HEK293 (cell line): ENCODE data around the gene TMEM184C.

Experiments
- CTCF ChIA-PET: fragments of 350-600 bp; formaldehyde crosslinking; extraction: SDS; loops from one replicate; lab custom pipeline; 2021; ENCODE audit warnings: antibody characterized with exemption; lab: Yijun Ruan, JAX
- POLR2A ChIA-PET: fragments of 300-600 bp; formaldehyde crosslinking; extraction: SDS; loops from one replicate; lab custom pipeline; 2020; ENCODE audit warnings: antibody characterized with exemption, inconsistent platforms; lab: Yijun Ruan, JAX
- H3K27ac ChIP-seq: fragments of 200-500 bp; sonication (Bioruptor generic); 2 replicates; pipeline ENCODE4 v1.5.1; 2014; ENCODE audit warnings: low read depth, low read length, control low read depth, inconsistent platforms; ENCODE audit errors: extremely low read depth
- H3K36me3 ChIP-seq, 2 experiments: fragments of 200-500 bp in 1 of 2; sonication (Bioruptor generic) in 1 of 2; 1 replicate in 1 of 2; 2 replicates in 1 of 2; pipeline ENCODE4 v1.5.1; 2014 to 2017; ENCODE audit warnings: inconsistent platforms in 2 of 2, low read length in 2 of 2; ENCODE audit not compliant: control insufficient read depth in 2 of 2, insufficient read depth in 1 of 2
- H3K4me1 ChIP-seq: fragments of 200-500 bp; sonication (Bioruptor generic); 2 replicates; pipeline ENCODE4 v1.5.1; 2014; ENCODE audit warnings: mild to moderate bottlenecking, low read length, inconsistent platforms; ENCODE audit not compliant: control insufficient read depth, insufficient read depth
- H3K4me3 ChIP-seq: 2 replicates; pipeline ENCODE4 v1.5.1; 2011; ENCODE audit warnings: low read depth, mild to moderate bottlenecking, control low read depth, low read length, moderate library complexity
- H3K9me3 ChIP-seq: fragments of 200-500 bp; sonication (Bioruptor generic); 2 replicates; pipeline ENCODE4 v1.5.1; 2014; ENCODE audit warnings: low read depth, low read length, inconsistent platforms; ENCODE audit not compliant: control insufficient read depth, insufficient read depth
- GLIS2 ChIP-seq: fragments of 450-650 bp; formaldehyde crosslinking; IDR thresholded peaks from 2 replicates; pipeline ENCODE4 v1.5.1; 2016; ENCODE audit warnings: missing biosample characterization, missing genetic modification characterization
- IKZF3 ChIP-seq: fragments of 450-650 bp; IDR thresholded peaks from 2 replicates; pipeline ENCODE4 v1.5.0; 2018; ENCODE audit warnings: missing biosample characterization, mild to moderate bottlenecking, missing genetic modification characterization, moderate library complexity
- SETDB1 ChIP-seq: IDR thresholded peaks from one replicate; pipeline ENCODE4 v1.6.1; 2017; ENCODE audit warnings: mild to moderate bottlenecking, low read length, moderate library complexity, mixed read lengths; ENCODE audit not compliant: insufficient read length
- ZBTB17 ChIP-seq: fragments of 450-650 bp; formaldehyde crosslinking; IDR thresholded peaks from 2 replicates; pipeline ENCODE4 v1.5.1; 2016; ENCODE audit warnings: missing biosample characterization, missing genetic modification characterization
- ZBTB21 ChIP-seq: fragments of 450-650 bp; formaldehyde crosslinking; IDR thresholded peaks from 2 replicates; pipeline ENCODE4 v1.5.1; 2017; ENCODE audit warnings: missing biosample characterization, missing genetic modification characterization
- ZBTB7A ChIP-seq: fragments of 450-650 bp; formaldehyde crosslinking; IDR thresholded peaks from 2 replicates; pipeline ENCODE4 v1.5.1; 2016; ENCODE audit warnings: low read depth, missing biosample characterization, missing genetic modification characterization
- ZFP37 ChIP-seq: fragments of 450-650 bp; formaldehyde crosslinking; IDR thresholded peaks from 2 replicates; pipeline ENCODE4 v1.5.1; 2016; ENCODE audit warnings: missing biosample characterization, missing genetic modification characterization
- ZNF133 ChIP-seq: fragments of 450-650 bp; formaldehyde crosslinking; IDR thresholded peaks from 2 replicates; pipeline ENCODE4 v1.5.1; 2016; ENCODE audit warnings: missing biosample characterization, missing genetic modification characterization
- ZNF174 ChIP-seq: fragments of 450-650 bp; formaldehyde crosslinking; IDR thresholded peaks from 2 replicates; pipeline ENCODE4 v1.5.0; 2017; ENCODE audit warnings: missing biosample characterization, mild to moderate bottlenecking, missing genetic modification characterization
- ZNF175 ChIP-seq: fragments of 450-650 bp; formaldehyde crosslinking; IDR thresholded peaks from 2 replicates; pipeline ENCODE4 v1.5.1; 2016; ENCODE audit warnings: missing biosample characterization, missing genetic modification characterization
- ZNF214 ChIP-seq: fragments of 450-650 bp; formaldehyde crosslinking; IDR thresholded peaks from 2 replicates; pipeline ENCODE4 v1.5.1; 2017; ENCODE audit warnings: missing biosample characterization, mild to moderate bottlenecking, missing genetic modification characterization, borderline replicate concordance
- ZNF223 ChIP-seq: fragments of 450-650 bp; formaldehyde crosslinking; IDR thresholded peaks from 2 replicates; pipeline ENCODE4 v1.5.1; 2016; ENCODE audit warnings: missing biosample characterization, missing genetic modification characterization
- ZNF274 ChIP-seq, 2 experiments: fragments of 200-500 bp in 1 of 2; fragments of 450-650 bp in 1 of 2; sonication (Bioruptor generic) in 1 of 2; formaldehyde crosslinking in 1 of 2; IDR thresholded peaks; 2 replicates each; pipeline versions ENCODE4 v1.5.1 to v1.6.1; 2014 to 2016; ENCODE audit warnings: borderline replicate concordance in 1 of 2, inconsistent platforms in 1 of 2, low read length in 1 of 2, missing biosample characterization in 1 of 2, missing genetic modification characterization in 1 of 2
- ZNF292 ChIP-seq: fragments of 450-650 bp; formaldehyde crosslinking; IDR thresholded peaks from 2 replicates; pipeline ENCODE4 v1.5.1; 2016; ENCODE audit warnings: low read depth, missing biosample characterization, missing genetic modification characterization, borderline replicate concordance
- ZNF510 ChIP-seq: fragments of 450-650 bp; formaldehyde crosslinking; IDR thresholded peaks from 2 replicates; pipeline ENCODE4 v1.5.1; 2018; ENCODE audit warnings: mild to moderate bottlenecking, missing genetic modification characterization, missing biosample characterization; ENCODE audit not compliant: insufficient replicate concordance
- ZNF548 ChIP-seq: fragments of 450-650 bp; formaldehyde crosslinking; IDR thresholded peaks from 2 replicates; pipeline ENCODE4 v1.5.1; 2016; ENCODE audit warnings: missing biosample characterization, missing genetic modification characterization
- ZNF664 ChIP-seq: fragments of 450-650 bp; formaldehyde crosslinking; IDR thresholded peaks from 2 replicates; pipeline ENCODE4 v1.5.1; 2016; ENCODE audit warnings: missing biosample characterization, missing genetic modification characterization
- ZNF76 ChIP-seq: fragments of 450-650 bp; formaldehyde crosslinking; IDR thresholded peaks from 2 replicates; pipeline ENCODE4; 2016; ENCODE audit warnings: low read depth, missing biosample characterization, missing genetic modification characterization, borderline replicate concordance
- ZSCAN30 ChIP-seq: fragments of 450-650 bp; IDR thresholded peaks from 2 replicates; pipeline ENCODE4 v1.5.1; 2018; ENCODE audit warnings: missing biosample characterization, mild to moderate bottlenecking, missing genetic modification characterization, moderate library complexity
- TF ChIP-seq, protein P1 (sequence below): fragments of 450-650 bp; formaldehyde crosslinking; IDR thresholded peaks from 2 replicates; pipeline ENCODE4 v1.5.1; 2016; ENCODE audit warnings: missing biosample characterization, missing genetic modification characterization
- TF ChIP-seq, protein P2 (sequence below): fragments of 450-650 bp; IDR thresholded peaks from 2 replicates; pipeline ENCODE4 v1.5.1; 2018; ENCODE audit warnings: missing biosample characterization, missing genetic modification characterization
- TF ChIP-seq, protein P3 (sequence below): fragments of 450-650 bp; formaldehyde crosslinking; IDR thresholded peaks from 2 replicates; pipeline ENCODE4 v1.5.1; 2016; ENCODE audit warnings: missing biosample characterization, missing genetic modification characterization
- TF ChIP-seq, protein P4 (sequence below): fragments of 450-650 bp; formaldehyde crosslinking; IDR thresholded peaks from 2 replicates; pipeline ENCODE4 v1.5.1; 2016; ENCODE audit warnings: missing biosample characterization, missing genetic modification characterization

The TMEM184C gene

DNA sequence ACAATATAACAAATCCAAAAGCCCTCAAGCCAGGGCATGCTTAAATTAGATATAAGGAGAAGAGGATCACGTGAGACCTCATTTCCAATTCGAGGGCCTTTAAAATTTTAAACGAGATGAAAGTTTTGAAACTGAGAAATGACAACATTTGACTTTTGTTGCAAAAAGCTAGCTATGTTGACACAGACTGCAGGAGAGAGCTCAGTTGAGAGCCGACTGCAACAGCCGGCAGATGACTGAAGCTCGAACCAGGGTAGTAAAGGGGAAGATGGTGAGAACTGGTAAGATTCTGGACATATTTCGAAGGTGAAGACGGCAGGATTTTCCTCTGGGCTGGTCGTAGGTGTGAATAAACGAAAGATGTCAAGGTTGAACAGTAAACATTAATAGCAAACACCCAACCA, 66.0 kb downstream of the TMEM184C start:
- Histone ChIP-seq H3K9me3 (no peaks in the 10 kb centered on the region), H3K36me3 (peaks cover 0 to 18% of the 10 kb centered on the region in 2 experiments; a peak in 1 of 3 replicates), H3K27ac (peak overlapping the region; percentile 76; the same call in 1 of the 2 replicates), H3K4me1 (no peaks in the 10 kb centered on the region), H3K4me3 (peak overlapping the region; percentile 84)
- POLR2A ChIA-PET, result interaction anchor here (0.7 to 2.5 kb wide), 9 partner anchors 8 to 759 kb away, joined by 3 to 19 read pairs (median 4); partner anchors contain the start of genes NR3C2 and TMEM184C
- TF ChIP-seq ZNF664 (tag by site-specific recombination), result peak; percentile 94
- no peak; the same call in 1 of the 2 replicates for TF ChIP-seq ZBTB17 (tag by site-specific recombination)
- TF ChIP-seq, protein P1, sequence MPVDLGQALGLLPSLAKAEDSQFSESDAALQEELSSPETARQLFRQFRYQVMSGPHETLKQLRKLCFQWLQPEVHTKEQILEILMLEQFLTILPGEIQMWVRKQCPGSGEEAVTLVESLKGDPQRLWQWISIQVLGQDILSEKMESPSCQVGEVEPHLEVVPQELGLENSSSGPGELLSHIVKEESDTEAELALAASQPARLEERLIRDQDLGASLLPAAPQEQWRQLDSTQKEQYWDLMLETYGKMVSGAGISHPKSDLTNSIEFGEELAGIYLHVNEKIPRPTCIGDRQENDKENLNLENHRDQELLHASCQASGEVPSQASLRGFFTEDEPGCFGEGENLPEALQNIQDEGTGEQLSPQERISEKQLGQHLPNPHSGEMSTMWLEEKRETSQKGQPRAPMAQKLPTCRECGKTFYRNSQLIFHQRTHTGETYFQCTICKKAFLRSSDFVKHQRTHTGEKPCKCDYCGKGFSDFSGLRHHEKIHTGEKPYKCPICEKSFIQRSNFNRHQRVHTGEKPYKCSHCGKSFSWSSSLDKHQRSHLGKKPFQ (tag by site-specific recombination), result peak; percentile 86
- TF ChIP-seq, protein P2, sequence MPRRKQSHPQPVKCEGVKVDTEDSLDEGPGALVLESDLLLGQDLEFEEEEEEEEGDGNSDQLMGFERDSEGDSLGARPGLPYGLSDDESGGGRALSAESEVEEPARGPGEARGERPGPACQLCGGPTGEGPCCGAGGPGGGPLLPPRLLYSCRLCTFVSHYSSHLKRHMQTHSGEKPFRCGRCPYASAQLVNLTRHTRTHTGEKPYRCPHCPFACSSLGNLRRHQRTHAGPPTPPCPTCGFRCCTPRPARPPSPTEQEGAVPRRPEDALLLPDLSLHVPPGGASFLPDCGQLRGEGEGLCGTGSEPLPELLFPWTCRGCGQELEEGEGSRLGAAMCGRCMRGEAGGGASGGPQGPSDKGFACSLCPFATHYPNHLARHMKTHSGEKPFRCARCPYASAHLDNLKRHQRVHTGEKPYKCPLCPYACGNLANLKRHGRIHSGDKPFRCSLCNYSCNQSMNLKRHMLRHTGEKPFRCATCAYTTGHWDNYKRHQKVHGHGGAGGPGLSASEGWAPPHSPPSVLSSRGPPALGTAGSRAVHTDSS, result no peak
- CTCF ChIA-PET, result interaction anchor here (0.6 to 1.6 kb wide), 2 partner anchors 12 to 184 kb away, joined by 5 read pairs; no protein-coding TSS in a partner anchor

DNA sequence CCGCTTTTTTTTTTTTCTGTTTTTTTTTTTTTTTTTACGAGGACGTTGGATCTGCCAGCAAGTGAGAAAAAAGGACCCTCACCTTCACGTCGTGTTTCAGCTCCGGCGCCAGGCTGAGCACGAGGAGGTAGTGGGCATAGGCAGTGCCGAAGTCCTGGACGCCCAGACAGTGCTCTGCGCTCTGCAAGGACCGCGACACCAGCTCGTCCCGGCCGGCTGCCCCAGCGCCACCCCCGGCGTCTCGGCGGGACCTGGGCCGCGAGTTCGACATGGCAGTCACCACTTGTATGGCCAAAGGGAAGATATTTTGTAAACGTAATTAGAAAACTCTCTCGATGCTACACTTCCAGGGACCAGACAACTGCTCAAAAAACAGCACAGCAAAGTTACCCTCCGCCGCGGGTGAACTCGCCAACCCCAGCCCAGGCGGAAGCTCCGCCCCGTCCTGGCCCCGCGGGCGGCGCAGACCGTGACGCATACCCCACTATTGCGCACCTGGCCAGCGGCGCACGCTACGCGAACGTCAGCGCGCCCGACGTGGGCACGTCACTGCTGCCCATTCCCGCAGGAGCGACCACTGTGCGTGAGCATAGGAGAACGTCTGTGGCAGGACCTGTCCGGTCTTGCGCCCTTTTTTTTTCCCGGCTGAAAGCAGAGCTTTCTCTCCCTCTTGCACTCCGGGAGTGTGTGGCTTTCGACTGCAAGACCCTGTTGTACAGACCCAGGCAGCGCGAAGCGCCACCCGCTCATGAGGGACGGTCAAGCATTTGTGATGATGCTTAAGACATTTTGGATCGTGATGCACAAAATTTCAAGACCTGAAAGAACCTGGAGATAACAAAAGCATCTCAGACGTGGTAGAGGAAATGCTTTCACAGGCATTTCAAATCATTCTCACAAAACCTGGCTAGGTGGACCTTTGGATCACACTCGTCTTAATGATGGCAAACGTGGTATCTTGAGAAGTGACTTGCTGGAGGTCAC, 66.8 kb downstream of the TMEM184C start, which contains the start of gene PRMT9:
PRMT9 (minus strand) TSS at position 447 of the 984 bp plus-strand sequence; CDS start at position 271, 176 bp downstream.
- POLR2A ChIA-PET, result interaction anchor here (0.5 to 2.5 kb wide), 19 partner anchors 9 to 758 kb away, joined by 3 to 19 read pairs (median 4); partner anchors contain the start of genes ARHGAP10, NR3C2 and TMEM184C
- TF ChIP-seq ZNF174 (no peak), ZNF175 (tag by site-specific recombination) (no peak), SETDB1 (no peak), ZNF548 (tag by site-specific recombination) (no peak), ZNF510 (tag by site-specific recombination) (no peak), ZNF214 (no peak), ZFP37 (tag by site-specific recombination) (no peak), ZNF133 (tag by site-specific recombination) (no peak), IKZF3 (tag by site-specific recombination) (0 out of 2 replicates have a peak, but pooled peaks have one; percentile 32), ZNF292 (tag by site-specific recombination) (no peak), GLIS2 (tag by site-specific recombination) (peak; percentile 65), ZBTB21 (tag by site-specific recombination) (peak; percentile 93), ZBTB7A (tag by site-specific recombination) (no peak), ZSCAN30 (tag by site-specific recombination) (peak; percentile 21; the same call in 1 of the 2 replicates), ZNF76 (tag by site-specific recombination) (peak; percentile 30; the same call in 1 of the 2 replicates), ZNF274 (IDR thresholded peaks at IDR 0.05; ENCODE audit: low read length) (no peak), ZNF274 (tag by site-specific recombination; IDR thresholded peaks at IDR 0.05; ENCODE audit: borderline replicate concordance) (no peak), ZNF223 (tag by site-specific recombination) (no peak)
- TF ChIP-seq, protein P3, sequence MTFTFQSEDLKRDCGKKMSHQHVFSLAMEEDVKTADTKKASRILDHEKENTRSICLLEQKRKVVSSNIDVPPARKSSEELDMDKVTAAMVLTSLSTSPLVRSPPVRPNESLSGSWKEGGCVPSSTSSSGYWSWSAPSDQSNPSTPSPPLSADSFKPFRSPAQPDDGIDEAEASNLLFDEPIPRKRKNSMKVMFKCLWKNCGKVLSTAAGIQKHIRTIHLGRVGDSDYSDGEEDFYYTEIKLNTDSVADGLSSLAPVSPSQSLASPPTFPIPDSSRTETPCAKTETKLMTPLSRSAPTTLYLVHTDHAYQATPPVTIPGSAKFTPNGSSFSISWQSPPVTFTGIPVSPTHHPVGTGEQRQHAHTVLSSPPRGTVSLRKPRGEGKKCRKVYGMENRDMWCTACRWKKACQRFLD, result no peak
- TF ChIP-seq, protein P1 (tag by site-specific recombination), result no peak
- TF ChIP-seq, protein P4, sequence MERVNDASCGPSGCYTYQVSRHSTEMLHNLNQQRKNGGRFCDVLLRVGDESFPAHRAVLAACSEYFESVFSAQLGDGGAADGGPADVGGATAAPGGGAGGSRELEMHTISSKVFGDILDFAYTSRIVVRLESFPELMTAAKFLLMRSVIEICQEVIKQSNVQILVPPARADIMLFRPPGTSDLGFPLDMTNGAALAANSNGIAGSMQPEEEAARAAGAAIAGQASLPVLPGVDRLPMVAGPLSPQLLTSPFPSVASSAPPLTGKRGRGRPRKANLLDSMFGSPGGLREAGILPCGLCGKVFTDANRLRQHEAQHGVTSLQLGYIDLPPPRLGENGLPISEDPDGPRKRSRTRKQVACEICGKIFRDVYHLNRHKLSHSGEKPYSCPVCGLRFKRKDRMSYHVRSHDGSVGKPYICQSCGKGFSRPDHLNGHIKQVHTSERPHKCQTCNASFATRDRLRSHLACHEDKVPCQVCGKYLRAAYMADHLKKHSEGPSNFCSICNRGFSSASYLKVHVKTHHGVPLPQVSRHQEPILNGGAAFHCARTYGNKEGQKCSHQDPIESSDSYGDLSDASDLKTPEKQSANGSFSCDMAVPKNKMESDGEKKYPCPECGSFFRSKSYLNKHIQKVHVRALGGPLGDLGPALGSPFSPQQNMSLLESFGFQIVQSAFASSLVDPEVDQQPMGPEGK (tag by site-specific recombination), result peak; percentile 62

More for the DNA sequence above, 66.8 kb downstream of the TMEM184C start, which contains the start of gene PRMT9:
- H3K4me3 ChIP-seq, result peak within 1 kb of the TSS; percentile 84
- no peaks in the 10 kb centered on the region for H3K4me1 ChIP-seq
- H3K9me3 ChIP-seq, result no peaks in the 10 kb centered on the region
- H3K27ac ChIP-seq, result peak within 1 kb of the TSS; percentile 76
- CTCF ChIA-PET, result interaction anchor here (0.6 to 1.6 kb wide), 2 partner anchors 11 to 183 kb away, joined by 5 read pairs; no protein-coding TSS in a partner anchor
- H3K36me3 ChIP-seq, result peaks cover 0 to 10% of the 10 kb centered on the region in 2 experiments; a peak in 1 of 3 replicates
